ENCODE measurements around the gene CHCT1.
"Not testable (repeated sequence)": the region's sequence is repeated elsewhere in the genome, so short reads cannot be mapped to it uniquely, and the experiment has no call there.

The CHCT1 gene

DNA sequence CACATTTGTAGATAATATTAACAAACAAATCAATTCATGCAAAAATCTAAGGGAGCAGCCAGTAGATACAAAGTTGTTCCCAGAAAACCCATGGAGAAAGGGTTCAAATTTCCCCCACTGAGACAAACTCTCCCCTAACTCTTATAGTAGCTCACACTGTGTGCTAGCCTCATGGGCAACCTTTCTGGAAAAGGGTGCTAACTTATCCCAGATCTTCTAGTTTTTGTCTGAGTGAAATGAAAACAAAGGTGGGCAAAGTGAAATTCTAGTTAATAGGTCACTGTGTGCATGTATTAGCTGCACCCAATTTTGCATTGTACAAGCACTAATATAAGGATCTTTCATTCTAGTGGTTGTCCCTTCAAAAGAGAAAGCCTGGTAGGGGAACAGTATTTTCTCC lies 20.5 kb upstream of the CHCT1 start:
- no peak for DNase-seq

DNA sequence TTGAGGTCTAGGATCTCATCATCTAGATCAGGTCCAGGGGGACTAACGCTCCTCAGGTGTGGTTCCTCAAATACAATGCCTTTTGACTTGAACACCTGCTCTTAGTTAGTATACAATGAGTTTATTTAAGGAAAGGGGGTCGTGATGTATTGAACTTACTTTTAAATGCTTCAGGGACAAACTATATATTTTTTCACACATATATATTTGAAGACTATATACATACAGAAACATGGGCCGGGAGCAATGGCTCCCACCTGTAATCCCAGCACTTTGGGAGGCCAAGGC lies 18.8 kb upstream of the CHCT1 start:
- no peak for DNase-seq

DNA sequence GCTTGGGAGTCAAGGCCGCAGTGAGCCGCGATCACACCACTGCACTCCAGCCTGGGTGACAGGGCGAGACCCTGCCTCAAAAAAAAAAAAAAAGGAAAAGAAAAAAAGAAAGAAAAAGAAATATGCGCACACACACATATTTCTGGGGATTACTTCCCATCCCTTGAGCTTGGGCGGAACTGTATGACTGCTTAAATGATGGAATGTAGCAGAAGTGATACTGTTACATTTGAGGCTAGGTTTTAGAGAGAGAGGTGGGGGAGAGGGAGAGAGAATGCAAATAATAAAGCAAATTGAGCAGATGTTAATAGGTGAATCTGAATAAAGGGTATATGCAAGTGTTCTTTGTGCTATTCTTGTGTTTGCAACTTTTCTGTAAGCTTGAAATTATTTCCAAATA lies 18.3 kb upstream of the CHCT1 start:
- no peak for DNase-seq

GRCh38 chr17:60406887-60407286 lies 15.4 kb upstream of the CHCT1 start:
- no peak for DNase-seq

- no peak for DNase-seq
These were observed 12.3 kb upstream of the CHCT1 start for GRCh38 chr17:60410001-60410400.

GRCh38 chr17:60412701-60413100 lies 9.6 kb upstream of the CHCT1 start:
- DNase-seq, result no peak

- DNase-seq, result no peak
These were observed 7.1 kb upstream of the CHCT1 start for GRCh38 chr17:60415146-60415545.

DNA sequence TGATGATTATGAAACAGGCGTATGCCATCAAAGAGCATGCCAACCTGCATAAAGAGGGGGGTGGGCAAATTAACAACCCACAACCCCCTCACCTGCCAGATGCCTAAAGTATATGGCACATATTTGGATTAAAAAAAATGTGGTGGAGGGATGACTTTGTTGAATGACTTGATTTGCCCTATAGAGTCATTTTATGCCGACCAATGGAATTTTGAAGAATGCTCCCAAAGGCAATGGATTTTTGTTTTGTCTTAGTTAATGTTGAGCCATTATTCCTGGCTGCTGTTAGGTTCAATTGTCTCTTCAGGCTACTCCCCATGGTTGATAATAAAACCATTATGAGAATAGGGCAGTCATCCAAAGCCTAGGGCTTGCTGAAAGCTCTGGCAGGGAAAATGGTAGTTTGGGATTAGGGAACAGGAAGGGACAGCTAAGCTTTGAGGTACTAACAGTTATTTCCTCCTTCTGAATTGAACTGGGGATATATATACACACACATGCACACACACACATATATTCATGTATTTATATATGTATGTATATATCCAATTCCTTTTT lies 5.8 kb upstream of the CHCT1 start:
- no peak for DNase-seq

- DNase-seq, result not testable (repeated sequence)
These were observed 3.3 kb upstream of the CHCT1 start for GRCh38 chr17:60419003-60419402.

DNA sequence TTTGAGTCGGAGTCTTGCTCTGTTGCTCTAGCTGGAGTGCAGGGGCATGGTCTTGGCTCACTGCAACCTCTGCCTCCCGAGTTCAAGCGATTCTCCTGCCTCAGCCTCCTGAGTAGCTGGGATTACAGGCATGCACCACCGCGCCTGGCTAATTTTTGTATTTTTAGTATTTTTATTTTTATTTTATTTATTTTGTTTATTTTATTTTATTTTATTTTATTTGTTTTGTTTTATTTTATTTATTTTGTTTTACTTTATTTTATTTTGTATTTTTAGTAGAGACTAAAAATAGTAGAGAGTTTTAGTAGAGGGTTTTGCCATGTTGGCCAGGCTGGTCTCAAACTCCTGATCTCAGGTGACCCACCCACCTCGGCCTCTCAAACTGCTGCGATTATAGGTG lies 2.4 kb upstream of the CHCT1 start:
- DNase-seq, result not testable (repeated sequence)

DNA sequence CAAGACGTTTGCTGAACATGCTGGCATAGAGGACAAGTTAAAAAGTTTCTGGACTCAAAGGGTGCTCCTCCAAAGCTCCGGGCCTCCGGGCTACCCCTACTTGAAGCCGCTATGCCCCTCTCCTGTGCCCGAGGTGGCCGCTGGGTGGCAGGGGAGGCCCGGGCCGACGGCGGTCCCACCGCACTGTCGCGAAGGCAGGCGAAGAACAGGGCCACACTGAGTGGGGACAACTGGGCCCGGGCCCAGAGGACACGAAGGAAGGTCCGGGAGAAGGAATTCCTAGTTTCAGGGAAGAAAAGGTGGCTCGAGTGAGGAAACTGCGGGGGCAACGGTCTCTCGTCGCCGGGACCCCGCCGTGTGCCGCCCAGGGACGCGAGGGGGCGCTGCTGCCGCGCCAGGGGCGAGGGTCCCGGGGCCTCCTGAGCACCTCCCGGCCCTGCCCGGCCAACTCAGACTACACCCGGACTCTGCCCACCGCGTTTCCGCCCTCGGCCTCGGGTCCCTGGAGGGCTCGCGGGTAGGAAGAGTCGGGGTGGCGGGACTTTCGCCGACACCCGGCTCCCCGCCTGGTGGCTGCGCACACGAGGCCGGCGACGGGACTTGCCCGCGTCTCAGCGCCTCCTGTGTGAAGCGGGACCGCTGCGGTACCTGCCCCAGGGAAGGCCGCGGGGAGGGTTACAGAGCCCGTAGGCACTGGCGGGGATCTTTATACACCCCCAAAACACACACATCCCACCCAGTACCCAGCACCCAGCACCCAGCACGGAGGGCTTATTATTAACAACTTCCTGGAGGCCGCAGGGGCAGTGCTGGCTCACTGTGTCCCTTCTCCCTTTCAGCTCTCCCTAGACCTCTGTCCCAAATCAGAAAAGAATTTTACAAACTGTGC lies 772 bp upstream of the CHCT1 start:
- no peak for DNase-seq

- no peak for DNase-seq
These were observed 1.6 kb downstream of the CHCT1 start for GRCh38 chr17:60423865-60424264.

- no peak for DNase-seq
These were observed 3.3 kb downstream of the CHCT1 start for GRCh38 chr17:60425626-60426025.

GRCh38 chr17:60426596-60426995 lies 4.3 kb downstream of the CHCT1 start:
- DNase-seq, result no peak

DNA sequence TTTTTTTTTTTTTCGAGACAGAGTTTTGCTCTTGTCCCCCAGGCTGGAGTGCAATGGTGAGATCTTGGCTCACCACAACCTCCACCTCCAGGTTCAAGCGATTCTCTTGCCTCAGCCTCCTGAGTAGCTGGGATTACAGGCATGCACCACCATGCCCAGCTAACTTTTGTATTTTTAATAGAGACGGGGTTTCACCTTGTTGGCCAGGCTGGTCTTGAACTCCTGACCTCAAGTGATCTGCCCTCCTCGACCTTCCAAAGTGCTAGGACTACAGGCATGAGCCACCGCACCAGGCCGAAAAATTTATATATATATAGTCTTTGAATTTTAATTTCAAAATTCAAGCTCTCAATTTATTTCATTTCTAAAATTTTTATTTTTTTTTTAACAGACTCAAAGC lies 6.2 kb downstream of the CHCT1 start:
- DNase-seq, result not testable (repeated sequence)

- DNase-seq, result not testable (repeated sequence)
These were observed 8.3 kb downstream of the CHCT1 start for GRCh38 chr17:60430561-60430960.

DNA sequence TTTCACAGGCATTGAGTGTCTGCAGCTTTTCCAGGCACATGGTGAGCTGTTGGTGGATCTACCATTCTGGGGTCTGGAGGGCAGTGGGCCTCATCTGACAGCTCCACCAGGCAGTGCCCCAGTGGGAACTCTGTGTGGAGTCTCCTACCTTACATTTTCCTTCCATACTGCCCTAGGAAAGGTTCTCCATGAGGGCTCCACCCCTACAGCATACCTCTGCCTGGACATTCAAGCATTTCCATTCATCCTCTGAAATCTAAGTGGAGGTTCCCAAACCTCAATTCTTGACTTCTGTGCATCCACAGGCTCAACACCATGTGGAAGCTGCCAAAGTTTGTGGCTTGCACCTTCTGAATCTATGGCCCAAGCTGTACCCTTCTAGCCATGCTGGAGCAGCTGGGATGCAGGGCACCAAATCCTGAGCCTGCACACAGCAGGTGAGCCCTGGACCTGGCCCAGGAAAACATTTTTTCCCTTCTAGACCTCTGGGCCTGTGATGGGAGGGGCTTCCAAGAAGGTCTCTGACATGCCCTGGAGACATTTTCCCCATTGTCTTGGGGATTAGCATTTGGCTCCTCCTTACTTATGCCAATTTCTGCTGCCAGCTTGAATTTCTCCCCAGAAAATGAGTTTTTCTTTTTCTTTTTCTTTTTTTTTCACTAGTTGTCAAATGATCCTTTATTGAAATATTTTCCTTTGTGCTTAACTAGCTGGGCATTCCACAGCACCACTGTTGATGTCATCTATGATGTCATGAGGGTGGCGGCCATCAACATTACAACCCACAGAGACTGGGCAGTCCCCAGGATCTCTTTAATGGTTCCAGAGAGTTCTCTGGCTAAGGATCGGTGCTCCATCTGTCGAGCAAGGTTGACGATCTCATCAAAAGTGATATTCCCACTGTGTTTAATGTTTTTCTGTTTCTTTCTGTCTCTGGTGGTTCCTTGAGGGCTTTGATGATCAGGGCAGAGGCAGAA lies 11.0 kb downstream of the CHCT1 start:
- DNase-seq, result not testable (repeated sequence)

DNA sequence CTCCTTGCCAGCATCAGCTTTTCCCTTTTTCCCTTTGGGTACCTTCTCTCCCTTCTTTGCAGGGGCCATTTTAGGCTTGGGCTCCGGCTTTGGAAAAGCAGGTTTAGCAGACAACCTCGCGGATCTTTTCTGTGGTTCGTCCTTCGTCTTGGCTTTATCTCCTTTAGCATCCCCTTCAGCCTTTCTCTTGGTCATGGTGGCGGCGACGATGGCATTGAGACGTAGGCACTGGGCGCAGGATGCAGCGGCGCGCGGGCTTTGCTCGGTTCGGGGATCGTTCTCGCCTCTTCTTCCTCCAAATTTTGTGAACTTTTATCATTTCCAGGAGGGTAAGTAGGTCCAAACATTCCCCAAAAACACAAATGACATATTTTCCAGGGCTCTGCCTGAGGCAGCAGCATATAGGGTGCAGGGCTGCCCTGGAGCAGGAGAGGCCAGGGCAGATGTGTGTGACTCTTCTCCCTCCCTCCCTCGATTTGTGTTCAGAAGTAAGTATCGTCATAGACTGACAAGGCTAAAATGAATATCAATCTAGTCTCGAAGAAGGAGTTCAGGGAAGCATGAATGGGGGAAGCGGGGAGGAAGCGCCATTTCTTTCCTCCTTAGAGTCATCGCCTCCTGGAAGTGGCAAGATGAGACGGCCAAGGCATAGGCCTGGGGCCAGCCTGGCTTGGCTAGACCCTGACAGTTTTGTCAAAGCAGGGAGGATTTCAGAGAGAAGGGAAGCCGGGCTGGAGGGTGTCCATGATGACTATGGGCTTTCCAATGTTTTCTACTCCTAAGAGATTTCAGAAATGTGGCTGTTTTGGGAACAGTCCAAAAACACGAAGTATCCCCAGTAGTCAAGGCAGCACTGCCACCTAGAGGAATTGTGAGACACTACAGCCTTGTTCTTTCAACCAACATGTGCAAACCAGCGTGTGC lies 13.2 kb downstream of the CHCT1 start:
- peak; percentile 66 for DNase-seq

- DNase-seq, result no peak
These were observed 14.4 kb downstream of the CHCT1 start for GRCh38 chr17:60436676-60437075.

- DNase-seq, result no peak
These were observed 17.2 kb downstream of the CHCT1 start for GRCh38 chr17:60439501-60439900.

GRCh38 chr17:60442271-60443173 lies 20.2 kb downstream of the CHCT1 start:
- no peak for DNase-seq

Data from NCI-H1105 treated with DMSO at 0.1 percent for 48 hours (cell line).